ENCODE results near the gene PARD3B.
"Not testable (repeated sequence)": the region's sequence is repeated elsewhere in the genome, so short reads cannot be mapped to it uniquely, and the experiment has no call there.

The PARD3B gene

GRCh38 chr2:205217004-205217403, 671.7 kb downstream of the PARD3B start:
- DNase-seq, result no peak

GRCh38 chr2:205218056-205218455, 672.8 kb downstream of the PARD3B start:
- no peak for DNase-seq

- DNase-seq, result not testable (repeated sequence)
Observed at GRCh38 chr2:205218816-205219215, 673.5 kb downstream of the PARD3B start.

DNA sequence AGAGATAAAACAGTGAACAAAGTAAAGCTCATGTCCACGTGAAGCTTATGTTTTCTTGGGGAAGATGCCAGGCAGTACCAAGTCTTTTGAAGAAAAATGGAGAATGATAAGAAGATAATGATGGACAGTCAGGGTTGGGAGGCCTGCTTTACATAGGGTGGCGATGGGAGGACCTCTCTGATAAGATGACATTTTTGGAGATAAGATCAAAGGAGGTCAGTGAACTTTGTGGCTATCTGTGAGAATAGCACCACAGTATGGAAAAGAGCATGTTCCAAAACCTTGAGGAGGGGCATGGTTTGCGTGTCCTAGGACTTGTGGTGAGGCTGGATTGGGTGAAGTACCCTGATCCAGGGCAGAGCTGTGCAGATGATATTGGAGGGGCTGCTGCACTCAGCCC, 675.3 kb downstream of the PARD3B start:
- no peak for DNase-seq

DNA sequence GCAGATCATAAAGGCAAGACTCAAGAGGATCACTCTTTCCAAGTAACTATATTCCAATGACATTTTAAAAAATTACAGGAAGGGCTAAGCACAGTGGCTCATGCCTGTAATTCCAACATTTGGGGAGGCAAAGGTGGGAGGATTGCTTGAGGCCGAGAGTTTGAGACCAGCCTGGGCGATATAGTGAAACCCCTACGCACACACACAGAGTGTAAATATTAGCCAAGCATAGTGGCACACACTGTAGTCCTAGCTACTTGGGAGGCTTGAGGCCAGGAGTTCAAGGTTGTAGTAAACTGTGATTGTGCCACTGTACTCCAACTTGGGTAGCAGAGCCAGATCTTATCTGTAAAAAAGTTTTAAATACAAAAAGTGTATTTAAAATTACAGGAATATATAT, 686.8 kb downstream of the PARD3B start:
- no peak for DNase-seq

DNA sequence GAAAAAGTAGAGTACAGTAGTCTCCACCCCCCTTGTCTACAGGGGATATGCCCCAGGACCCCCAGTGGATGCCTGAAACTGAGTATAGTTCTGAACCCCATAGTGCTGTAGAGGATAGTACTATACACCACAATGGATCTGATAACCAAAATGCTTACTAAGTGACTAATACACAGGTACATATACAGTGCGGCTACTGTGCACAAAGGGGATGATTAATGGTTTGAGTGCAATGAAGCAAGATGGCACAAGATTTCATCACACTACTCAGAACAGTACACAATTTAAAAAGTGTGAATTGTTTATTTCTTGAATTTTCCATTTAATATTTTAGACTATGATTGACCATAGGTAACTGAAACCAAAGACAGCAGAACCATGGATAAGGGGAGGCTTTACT, 690.2 kb downstream of the PARD3B start:
- DNase-seq, result no peak

DNA sequence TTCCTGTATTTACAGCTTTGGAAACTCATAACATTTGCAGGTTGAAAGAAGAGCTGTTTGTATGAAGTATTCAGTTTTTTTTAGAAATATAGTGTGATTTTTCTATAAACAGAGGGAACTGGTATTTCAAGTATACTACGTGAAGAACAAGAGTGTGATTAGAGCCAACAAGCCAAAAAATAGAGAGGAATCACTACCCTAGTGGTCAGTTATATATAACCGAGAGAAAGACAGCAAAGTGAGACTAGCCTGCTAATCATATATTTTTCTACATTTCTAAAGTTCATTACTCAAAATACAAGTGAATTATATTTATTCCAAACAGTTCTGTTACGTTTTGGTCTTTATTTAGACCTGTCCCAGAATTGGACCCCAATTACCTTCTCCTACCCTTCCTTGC, 692.2 kb downstream of the PARD3B start:
- no peak for DNase-seq

DNA sequence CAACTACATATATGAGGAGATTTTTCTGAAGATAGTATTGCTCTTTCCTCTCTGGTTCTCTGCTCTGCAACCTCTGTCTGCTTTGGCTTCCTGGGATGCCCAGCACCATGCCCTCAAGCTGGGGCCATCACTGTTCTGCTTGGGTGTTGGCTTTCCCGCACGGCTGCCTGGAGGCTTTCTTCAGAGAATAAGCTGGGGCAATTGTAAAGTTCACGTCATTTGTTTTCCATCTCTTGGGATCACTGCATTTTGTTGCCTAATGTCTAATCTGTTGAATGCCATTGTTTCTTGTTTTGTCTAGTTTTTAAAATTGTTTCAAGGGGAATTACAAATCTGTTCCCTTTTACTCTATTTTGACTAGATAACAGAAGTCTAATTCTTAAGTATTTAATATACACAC, 699.7 kb downstream of the PARD3B start:
- no peak for DNase-seq

DNA sequence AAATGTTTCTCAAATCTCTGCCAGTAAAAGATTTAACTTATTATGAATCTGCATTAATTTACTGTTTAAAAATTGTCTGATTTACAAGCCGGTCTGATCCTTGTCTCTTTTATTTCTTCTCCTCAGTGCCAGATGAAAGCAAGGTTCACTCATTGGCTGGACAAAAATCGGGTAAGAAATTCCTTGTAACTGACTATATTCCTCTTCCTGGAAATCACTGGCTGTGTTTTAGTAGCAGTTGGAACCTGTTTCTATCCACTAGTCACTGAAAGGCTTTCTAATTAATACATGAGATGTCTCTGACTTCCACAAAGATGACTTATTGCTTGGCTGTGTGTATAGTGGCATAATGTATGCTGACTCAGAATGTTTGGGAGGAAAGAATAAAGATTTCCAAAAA, 700.4 kb downstream of the PARD3B start:
- DNase-seq, result no peak

DNA sequence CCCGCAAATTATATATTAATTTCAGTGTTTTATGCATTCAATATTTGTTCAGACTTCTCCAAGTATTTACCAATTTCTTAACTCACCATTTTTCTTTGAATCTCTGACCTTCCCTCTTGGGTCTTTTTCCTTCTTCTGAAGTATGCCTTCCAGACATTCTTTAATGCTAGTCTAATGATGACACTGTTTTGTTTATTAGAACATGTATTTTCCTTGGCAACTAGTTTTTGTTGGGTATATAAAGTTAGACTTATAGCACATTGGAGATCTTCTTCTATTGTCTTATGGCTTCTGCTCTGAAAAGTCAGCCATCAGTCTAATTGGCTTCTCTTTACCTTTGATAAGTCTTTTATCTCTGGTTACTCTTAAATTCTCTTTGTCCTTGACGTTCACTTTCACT, 713.8 kb downstream of the PARD3B start:
- no peak for DNase-seq

GRCh38 chr2:205261516-205262020, 716.3 kb downstream of the PARD3B start:
- no peak for DNase-seq

GRCh38 chr2:205267323-205267722, 722.0 kb downstream of the PARD3B start:
- DNase-seq, result no peak

GRCh38 chr2:205270689-205271088, 725.4 kb downstream of the PARD3B start:
- no peak for DNase-seq

DNA sequence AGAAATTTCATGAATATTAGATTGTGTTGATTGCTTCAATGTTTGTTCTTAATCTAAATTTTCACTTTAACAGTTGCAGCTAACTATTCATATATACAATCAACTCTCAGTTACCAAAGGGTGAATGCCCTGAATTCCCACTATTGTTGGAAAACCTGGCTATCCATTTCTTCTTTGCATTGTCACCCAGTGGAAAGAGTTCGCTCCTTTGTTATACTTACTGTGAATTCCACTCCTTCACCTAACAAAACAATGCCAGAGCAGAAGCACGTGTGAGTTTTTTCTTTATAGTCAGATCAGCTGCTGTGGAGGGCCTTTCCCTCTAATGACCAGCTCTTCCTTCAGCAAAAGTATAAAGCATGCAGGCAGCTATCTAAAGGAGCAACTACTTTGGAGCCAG, 727.9 kb downstream of the PARD3B start:
- no peak for DNase-seq

GRCh38 chr2:205273627-205274026, 728.4 kb downstream of the PARD3B start:
- no peak for DNase-seq

DNA sequence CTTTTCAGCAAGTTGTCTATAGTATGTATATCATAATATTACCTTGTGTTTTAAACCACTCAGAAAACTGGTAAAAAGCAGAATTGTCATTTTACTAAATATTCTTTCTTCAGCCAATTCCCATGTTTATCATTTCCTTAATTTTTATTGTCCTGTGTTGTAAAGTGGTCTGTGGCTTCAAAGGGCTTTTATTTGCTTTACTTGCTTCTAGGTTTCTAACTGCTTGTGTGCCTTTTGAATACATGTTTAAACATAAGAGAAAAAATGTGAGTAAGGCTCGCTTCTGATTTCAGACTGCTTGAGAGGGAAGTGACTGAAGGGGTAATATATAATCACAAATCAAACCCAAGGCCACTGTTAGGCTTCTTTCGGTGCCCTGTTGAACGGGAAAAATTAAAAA, 729.5 kb downstream of the PARD3B start:
- no peak for DNase-seq

DNA sequence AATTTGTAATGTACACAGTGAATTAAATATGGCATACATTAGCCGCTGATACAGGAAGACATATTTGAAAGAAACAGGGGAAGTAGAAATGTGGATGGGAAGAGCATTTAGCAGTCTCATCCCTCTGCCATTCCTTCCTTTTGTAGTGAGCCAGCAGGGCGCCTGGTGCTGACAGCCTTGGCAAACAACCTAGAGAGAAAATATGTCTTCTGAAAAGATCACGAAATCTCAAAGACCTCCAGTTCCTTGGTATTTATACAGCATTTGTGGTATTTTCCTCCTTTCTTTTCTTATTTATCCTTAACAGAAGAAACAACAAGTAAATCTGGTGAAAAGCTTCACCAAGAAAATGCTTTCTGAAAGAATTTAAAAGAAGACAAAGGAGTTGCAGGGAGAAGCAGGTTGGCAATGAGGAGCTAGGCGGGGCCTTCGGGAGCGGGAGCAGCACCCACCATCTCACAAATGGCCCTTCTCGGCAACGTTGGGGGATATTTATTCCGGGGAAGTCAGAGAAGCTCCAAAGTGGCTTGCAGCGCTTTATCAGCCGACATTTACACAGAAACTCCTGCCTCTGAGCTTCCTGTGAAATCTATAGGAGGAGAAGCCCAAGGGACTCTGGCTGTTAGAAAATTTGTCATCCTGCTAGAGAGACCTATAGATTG, 731.0 kb downstream of the PARD3B start:
- DNase-seq, result no peak

DNA sequence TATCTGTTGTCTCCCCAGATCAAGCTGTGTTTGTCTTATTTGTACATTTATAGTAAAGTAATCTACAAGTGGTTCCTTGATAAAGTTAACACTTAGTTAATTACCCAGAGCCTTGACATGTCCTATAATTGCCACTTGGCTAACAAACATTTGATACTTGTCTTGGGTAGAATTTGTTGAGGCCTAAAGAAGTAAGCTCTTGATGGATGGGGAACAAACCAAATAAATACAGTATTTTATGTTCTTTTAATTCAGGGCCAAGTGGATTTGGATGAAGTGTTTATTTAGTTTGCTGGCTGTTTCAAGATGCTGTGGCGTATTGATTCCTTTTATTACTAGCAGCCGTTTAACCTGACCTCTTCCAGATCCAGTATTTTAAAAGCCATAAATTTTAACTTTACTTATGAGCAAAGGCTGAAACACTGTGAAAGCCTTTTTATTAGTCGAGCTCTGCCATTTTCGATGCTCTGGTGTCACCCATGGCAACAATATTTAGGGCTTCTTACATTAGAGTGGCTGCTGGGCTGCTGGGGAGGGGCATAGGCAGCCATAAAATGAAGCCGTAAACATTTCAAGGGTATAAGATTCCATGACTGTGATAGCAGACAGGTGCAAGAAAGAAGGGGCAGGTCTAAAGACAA, 735.4 kb downstream of the PARD3B start:
- peak; percentile 96 for DNase-seq

- no peak for DNase-seq
Observed at GRCh38 chr2:205283736-205284270, 738.5 kb downstream of the PARD3B start.

DNA sequence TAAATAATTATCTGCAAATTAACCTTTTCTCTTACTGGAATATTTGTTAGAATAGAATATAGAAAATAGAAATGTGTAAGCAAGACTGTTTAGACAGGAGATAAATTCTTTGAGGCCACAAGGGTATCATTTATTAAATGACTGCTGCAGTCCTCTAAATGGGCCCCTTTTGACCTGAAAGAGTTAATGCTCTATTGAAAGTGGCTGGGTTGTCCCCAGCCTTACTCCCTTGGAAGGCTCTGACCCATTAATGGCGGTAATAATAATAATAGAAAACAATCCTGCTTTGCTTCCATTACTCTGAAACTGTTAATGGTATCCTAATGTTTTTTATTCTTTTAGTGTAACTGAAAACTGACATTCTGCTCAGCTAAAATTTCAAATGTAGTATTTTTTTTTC, 739.1 kb downstream of the PARD3B start:
- DNase-seq, result no peak

- no peak for DNase-seq
Observed at GRCh38 chr2:205287316-205287715, 742.0 kb downstream of the PARD3B start.

DNA sequence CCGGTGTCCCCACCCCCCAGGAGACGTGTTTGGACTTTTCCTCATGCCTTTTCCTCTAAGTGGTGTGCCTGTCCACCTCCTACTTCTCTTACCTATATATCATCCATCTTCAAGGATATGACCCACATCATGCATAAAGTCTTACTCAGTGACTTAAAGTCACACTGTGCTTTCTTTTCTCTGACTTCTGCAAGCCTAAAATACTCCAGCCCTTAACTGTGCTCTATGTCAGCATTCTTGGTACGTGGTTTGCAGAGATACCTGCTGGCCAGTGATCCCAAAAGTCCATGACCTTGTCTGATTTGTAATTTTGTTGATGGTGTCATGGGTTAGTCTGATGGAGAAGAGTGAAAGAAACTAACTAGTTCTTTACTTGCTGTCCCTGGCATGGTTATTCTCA, 743.4 kb downstream of the PARD3B start:
- no peak for DNase-seq

DNA sequence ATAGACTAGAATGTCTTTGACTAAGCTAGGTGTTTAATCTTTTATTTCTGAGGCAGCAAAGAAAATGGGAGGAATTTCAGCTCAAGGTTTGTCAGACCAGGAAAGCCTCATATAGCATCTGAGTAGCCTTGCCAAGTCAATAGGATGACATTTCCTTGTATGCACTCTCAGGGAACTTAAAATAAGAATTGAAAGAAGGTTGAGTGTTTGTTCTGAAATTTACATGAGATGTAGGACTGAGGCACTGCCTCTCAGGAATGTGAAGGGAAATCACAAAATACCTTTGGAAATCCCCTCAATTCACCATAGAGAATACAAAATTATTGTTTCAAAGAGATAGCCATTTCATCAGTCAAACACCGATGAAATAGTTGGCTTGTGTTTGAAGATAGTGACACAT, 745.0 kb downstream of the PARD3B start:
- no peak for DNase-seq

DNA sequence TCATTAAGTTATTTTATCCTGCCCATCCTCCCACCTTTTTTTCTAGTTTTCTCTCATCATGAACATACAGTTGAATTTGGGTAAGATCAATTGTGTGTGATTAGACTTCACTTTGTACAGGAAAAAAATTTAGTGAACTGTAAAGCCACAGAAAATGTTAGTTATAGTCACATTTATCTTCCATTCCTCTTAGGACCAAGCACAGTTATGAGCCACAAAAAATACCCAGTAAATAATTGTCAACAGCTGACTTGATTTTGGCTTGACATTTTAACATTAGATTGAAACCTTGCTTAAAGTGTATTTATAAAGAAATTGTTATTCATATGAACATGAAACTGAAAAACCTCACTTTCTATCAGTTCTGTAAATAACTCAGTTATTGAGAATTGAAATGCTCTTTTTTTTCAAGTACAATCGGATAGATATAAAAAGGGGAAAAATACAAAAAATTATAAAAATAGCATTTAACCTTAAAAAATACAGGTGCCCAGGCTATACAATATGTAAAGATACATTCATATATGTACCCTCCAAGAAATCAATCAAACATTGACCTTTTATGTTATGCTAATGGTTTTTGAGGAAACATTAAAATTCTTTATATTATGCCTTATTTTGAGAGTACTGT, 747.5 kb downstream of the PARD3B start:
- DNase-seq, result no peak
